GM12878 (cell line): Measurements from ENCODE around the gene PPP2R2B. TPM values are rescaled to one million over a fixed set of nuclear protein-coding genes. Genes with fewer than 3 reads are reported as not detected.

Experiments used
- ATAC-seq: fragments of 200-7000 bp; cut with Tn5 transposase; 3 replicates; pipeline ENCODE4 v1.9.1; 2020; ENCODE audit warnings: mild to moderate bottlenecking, moderate library complexity
- BruUV-seq: library from RNA; stranded (reverse); fragments of 400-500 nt; replicated peaks from 2 replicates; lab custom pipeline; 2021; lab: Mats Ljungman, UMichigan
- CTCF ChIA-PET: fragments of 300-600 bp; sonication (Branson Sonifier 250); formaldehyde crosslinking; extraction: SDS; loops from one replicate; lab custom pipeline; 2021; ENCODE audit warnings: inconsistent platforms; lab: Yijun Ruan, JAX
- POLR2A ChIA-PET: fragments of 350-600 bp; formaldehyde crosslinking; extraction: SDS; loops from one replicate; lab custom pipeline; 2021; ENCODE audit warnings: inconsistent platforms; lab: Charles Lee
- RAD21 ChIA-PET: fragments of 300-600 bp; sonication (Branson Sonifier 250); formaldehyde crosslinking; loops from one replicate; lab custom pipeline; 2023; ENCODE audit warnings: antibody characterized with exemption; ENCODE audit not compliant: unreplicated experiment; lab: Charles Lee
- SMC1A ChIA-PET: fragments of 300-600 bp; sonication (Branson Sonifier 250); formaldehyde crosslinking; loops from one replicate; lab custom pipeline; 2023; ENCODE audit not compliant: unreplicated experiment, uncharacterized antibody; lab: Charles Lee
- DNase-seq: peaks from one replicate; pipeline ENCODE4 v3.0.0-alpha.2; 2011; ENCODE audit warnings: low read depth, low spot score
- FAIRE-seq: peaks from 3 replicates; lab custom pipeline; 2011; peaks lifted over from hg19 to GRCh38; lab: Jason Lieb, UNC
- H2AFZ ChIP-seq: 2 replicates; pipeline ENCODE4 v1.6.0; 2011; ENCODE audit warnings: low read depth, low read length, control low read depth; ENCODE audit not compliant: control insufficient read depth
- H3K27ac ChIP-seq: 2 replicates; pipeline ENCODE4 v1.5.1; 2011; ENCODE audit warnings: control low read depth; ENCODE audit not compliant: control insufficient read depth, insufficient read depth
- H3K27me3 ChIP-seq, 2 experiments: replicated peaks in 1 of 2; 2 replicates each; pipeline versions ENCODE4 v1.6.0 to v1.6.1; 2011; ENCODE audit warnings: low read length in 1 of 2; ENCODE audit not compliant: control insufficient read depth in 2 of 2, insufficient read depth in 2 of 2
- H3K36me3 ChIP-seq, 2 experiments: 2 replicates each; pipeline ENCODE4 v1.5.1; 2011; ENCODE audit warnings: low read length in 1 of 2; ENCODE audit not compliant: control insufficient read depth in 2 of 2, insufficient read depth in 2 of 2
- H3K4me1 ChIP-seq: 2 replicates; pipeline ENCODE4 v1.6.1; 2011; ENCODE audit warnings: mild to moderate bottlenecking, low read length, moderate library complexity, mixed read lengths; ENCODE audit not compliant: control insufficient read depth, insufficient read depth
- H3K4me2 ChIP-seq: 2 replicates; pipeline ENCODE4 v1.6.0; 2011; ENCODE audit warnings: control low read depth; ENCODE audit not compliant: control insufficient read depth, insufficient read depth
- H3K4me3 ChIP-seq: fragments of 200-600 bp; sonication (generic); 2 replicates; pipeline ENCODE4 v1.5.1; 2016
- H3K79me2 ChIP-seq: 2 replicates; pipeline ENCODE4 v1.6.0; 2011; ENCODE audit warnings: low read length; ENCODE audit not compliant: control insufficient read depth, insufficient read depth
- H3K9ac ChIP-seq: 2 replicates; pipeline ENCODE4 v1.8.0; 2011; ENCODE audit warnings: low read length, control low read depth, mixed read lengths; ENCODE audit not compliant: control insufficient read depth, insufficient read depth
- H3K9me3 ChIP-seq: replicated peaks from 3 replicates; pipeline ENCODE4 v1.5.1; 2011; ENCODE audit warnings: mild to moderate bottlenecking, low read length; ENCODE audit not compliant: control insufficient read depth, insufficient read depth
- H4K20me1 ChIP-seq: 2 replicates; pipeline ENCODE4 v1.6.0; 2011; ENCODE audit not compliant: control insufficient read depth, insufficient read depth
- BCL11A ChIP-seq: IDR thresholded peaks from 2 replicates; pipeline ENCODE4 v1.6.1; 2011; ENCODE audit warnings: low read depth, low read length
- CHD2 ChIP-seq: IDR thresholded peaks from 2 replicates; pipeline ENCODE4 v1.6.1; 2011; ENCODE audit warnings: low read depth, low read length, improper control_type of control experiment, borderline replicate concordance
- LARP7 ChIP-seq: fragments of 450-650 bp; IDR thresholded peaks from 2 replicates; pipeline ENCODE4 v1.6.1; 2017; ENCODE audit warnings: mild to moderate bottlenecking
- MAX ChIP-seq: IDR thresholded peaks from 2 replicates; pipeline ENCODE4 v1.6.1; 2012; ENCODE audit warnings: low read depth, low read length, improper control_type of control experiment
- MEF2B ChIP-seq: fragments of 450-650 bp; IDR thresholded peaks from 2 replicates; pipeline ENCODE4 v1.6.1; 2018; ENCODE audit warnings: mild to moderate bottlenecking, moderate library complexity; ENCODE audit not compliant: partially characterized antibody, poor library complexity, severe bottlenecking
- NKRF ChIP-seq: fragments of 450-650 bp; conservative IDR thresholded peaks from 2 replicates; pipeline ENCODE4 v1.6.1; 2017; ENCODE audit warnings: mild to moderate bottlenecking, moderate library complexity
- PKNOX1 ChIP-seq: fragments of 450-650 bp; IDR thresholded peaks from 2 replicates; pipeline ENCODE4 v1.6.1; 2016; ENCODE audit warnings: mild to moderate bottlenecking
- POLR2AphosphoS5 ChIP-seq: IDR thresholded peaks from 2 replicates; pipeline ENCODE4 v1.6.1; 2011; ENCODE audit warnings: mild to moderate bottlenecking, low read length, inconsistent platforms
- WRNIP1 ChIP-seq: IDR thresholded peaks from 2 replicates; pipeline ENCODE4 v1.6.1; 2011; ENCODE audit warnings: low read depth, low read length, improper control_type of control experiment, borderline replicate concordance
- YBX1 ChIP-seq: fragments of 450-650 bp; IDR thresholded peaks from 2 replicates; pipeline ENCODE4 v1.6.1; 2016; ENCODE audit warnings: antibody characterized with exemption
- ZBTB40 ChIP-seq: fragments of 450-650 bp; IDR thresholded peaks from 2 replicates; pipeline ENCODE4 v1.6.1; 2016; ENCODE audit warnings: mild to moderate bottlenecking, moderate library complexity, borderline replicate concordance
- WGBS: methylation state at CpG from one replicate; pipeline ENCODE4 v1.1.6; 2016; ENCODE audit warnings: low lambda C conversion rate; ENCODE audit not compliant: insufficient replicate concordance, insufficient coverage; ENCODE audit errors: missing lambda C conversion rate; 5-methylcytosine and 5-hydroxymethylcytosine counted together
- in situ Hi-C: fragments of 300-500 bp; cut with MboI; formaldehyde crosslinking; loops from 9 replicates; pipeline ENCODE4 v1.14.3; 2018; ENCODE audit warnings: mixed read lengths
- intact Hi-C: fragments of 100-400 bp; cut with micrococcal nuclease; formaldehyde crosslinking; loops from one replicate; pipeline ENCODE4 v1.14.2; 2022; ENCODE audit not compliant: unreplicated experiment
- polyA plus RNA-seq, 11 experiments: library from polyadenylated mRNA; depleted of rRNA in 4 of 11; unstranded in 6 of 11; stranded (reverse) in 5 of 11; fragments of >200 nt; fragmentation: Nextera tagmentation in 4 of 11; fragmentation: Illumina TruSeq in 1 of 11; extraction: Ambion mirVana in 4 of 11; extraction: Trizol in 1 of 11; gene quantifications; 1 replicate in 1 of 11; 2 replicates in 10 of 11; pipeline versions ENCODE4 v1.2.1 to v1.2.3, GENCODE V29; 2011 to 2016; ENCODE audit warnings: inconsistent platforms in 2 of 11, missing spikeins in 2 of 11, low read depth in 1 of 11
- total RNA-seq, 4 experiments: library from RNA; depleted of rRNA in 3 of 4; stranded (reverse); fragments of >200 nt in 3 of 4; fragmentation: Illumina TruSeq in 1 of 4; extraction: Trizol in 1 of 4; gene quantifications; 2 replicates each; pipeline versions ENCODE4 v1.2.1 to v1.2.3, GENCODE V29; 2013 to 2021

PPP2R2B gene
- total and polyA plus RNA-seq, 10 of the 15 experiments (the other 5 are each of a cell fraction or from before 2014, with no cell fraction given): not detected

- no peak overlapping the region for H3K27ac ChIP-seq
- ChIA-PET SMC1A (interaction anchor here (1.0 kb wide), 1 partner anchor 10 kb away, joined by 3 read pairs; no protein-coding TSS in a partner anchor), RAD21 (no interaction called here), CTCF (no interaction called here), POLR2A (no interaction called here)
- no peak overlapping the region for H2AFZ ChIP-seq
- ATAC-seq (no peak), FAIRE-seq (no peak), DNase-seq (no peak)
- H4K20me1 ChIP-seq: no peaks in the 10 kb centered on the region
- no peak overlapping the region for H3K9ac ChIP-seq
- no peak overlapping the region for H3K4me3 ChIP-seq
- no TSS peak for BruUV-seq
- no peaks in the 10 kb centered on the region for H3K9me3 ChIP-seq
- H3K79me2 ChIP-seq: no peaks in the 10 kb centered on the region
- intact Hi-C loops (no loop called here), in situ Hi-C loops (no loop called here)
- H3K4me2 ChIP-seq: no peak overlapping the region
- no peaks in the 10 kb centered on the region for H3K36me3 ChIP-seq
- H3K27me3 ChIP-seq: no peaks in the 10 kb centered on the region; a peak in 1 of 4 replicates
- no peak for TF ChIP-seq YBX1
- no peaks in the 10 kb centered on the region for H3K4me1 ChIP-seq
These were observed 161.9 kb downstream of the PPP2R2B start for GRCh38 chr5:146716636-146717035.

GRCh38 chr5:146710348-146710747, 168.2 kb downstream of the PPP2R2B start:
- FAIRE-seq: no peak
- H3K36me3 ChIP-seq: no peaks in the 10 kb centered on the region
- no TSS peak for BruUV-seq
- H3K4me3 ChIP-seq: no peak overlapping the region
- no peaks in the 10 kb centered on the region for H3K9me3 ChIP-seq
- ChIA-PET SMC1A (interaction anchor here (1.3 kb wide), 1 partner anchor 14 kb away, joined by 3 read pairs; no protein-coding TSS in a partner anchor), CTCF (no interaction called here), POLR2A (no interaction called here), RAD21 (no interaction called here)
- H3K27ac ChIP-seq: no peak overlapping the region
- intact Hi-C loops (no loop called here), in situ Hi-C loops (no loop called here)
- H2AFZ ChIP-seq: no peak overlapping the region
- H4K20me1 ChIP-seq: no peaks in the 10 kb centered on the region
- no peak overlapping the region for H3K4me2 ChIP-seq
- no peak for ATAC-seq
- WGBS: 85% methylated on average over 1 of the region's 1 CpG
- no peaks in the 10 kb centered on the region for H3K27me3 ChIP-seq
- no peak overlapping the region for H3K9ac ChIP-seq
- no peaks in the 10 kb centered on the region for H3K4me1 ChIP-seq
- no peaks in the 10 kb centered on the region for H3K79me2 ChIP-seq
- no peak for DNase-seq
- TF ChIP-seq BCL11A (no peak), WRNIP1 (no peak), PKNOX1 (no peak), CHD2 (no peak), NKRF (no peak), MEF2B (no peak), ZBTB40 (no peak), POLR2AphosphoS5 (no peak), LARP7 (no peak), MAX (no peak)
